GM12878 (cell line): ENCODE data around the gene BBC3. TPM values are rescaled to one million over a fixed set of nuclear protein-coding genes. Genes with fewer than 3 reads are reported as not detected.

Experiments used
- ATAC-seq: fragments of 200-7000 bp; cut with Tn5 transposase; 3 replicates; pipeline ENCODE4 v1.9.1; 2020; ENCODE audit warnings: mild to moderate bottlenecking, moderate library complexity
- BruUV-seq: library from RNA; stranded (reverse); fragments of 400-500 nt; replicated peaks from 2 replicates; lab custom pipeline; 2021; lab: Mats Ljungman, UMichigan
- CTCF ChIA-PET: fragments of 300-600 bp; sonication (Branson Sonifier 250); formaldehyde crosslinking; extraction: SDS; loops from one replicate; lab custom pipeline; 2021; ENCODE audit warnings: inconsistent platforms; lab: Yijun Ruan, JAX
- POLR2A ChIA-PET: fragments of 350-600 bp; formaldehyde crosslinking; extraction: SDS; loops from one replicate; lab custom pipeline; 2021; ENCODE audit warnings: inconsistent platforms; lab: Charles Lee
- RAD21 ChIA-PET: fragments of 300-600 bp; sonication (Branson Sonifier 250); formaldehyde crosslinking; loops from one replicate; lab custom pipeline; 2023; ENCODE audit warnings: antibody characterized with exemption; ENCODE audit not compliant: unreplicated experiment; lab: Charles Lee
- SMC1A ChIA-PET: fragments of 300-600 bp; sonication (Branson Sonifier 250); formaldehyde crosslinking; loops from one replicate; lab custom pipeline; 2023; ENCODE audit not compliant: unreplicated experiment, uncharacterized antibody; lab: Charles Lee
- DNase-seq: peaks from one replicate; pipeline ENCODE4 v3.0.0-alpha.2; 2011; ENCODE audit warnings: low read depth, low spot score
- FAIRE-seq: peaks from 3 replicates; lab custom pipeline; 2011; peaks lifted over from hg19 to GRCh38; lab: Jason Lieb, UNC
- H2AFZ ChIP-seq: 2 replicates; pipeline ENCODE4 v1.6.0; 2011; ENCODE audit warnings: low read depth, low read length, control low read depth; ENCODE audit not compliant: control insufficient read depth
- H3K27ac ChIP-seq: 2 replicates; pipeline ENCODE4 v1.5.1; 2011; ENCODE audit warnings: control low read depth; ENCODE audit not compliant: control insufficient read depth, insufficient read depth
- H3K27me3 ChIP-seq, 2 experiments: replicated peaks in 1 of 2; 2 replicates each; pipeline versions ENCODE4 v1.6.0 to v1.6.1; 2011; ENCODE audit warnings: low read length in 1 of 2; ENCODE audit not compliant: control insufficient read depth in 2 of 2, insufficient read depth in 2 of 2
- H3K36me3 ChIP-seq, 2 experiments: 2 replicates each; pipeline ENCODE4 v1.5.1; 2011; ENCODE audit warnings: low read length in 1 of 2; ENCODE audit not compliant: control insufficient read depth in 2 of 2, insufficient read depth in 2 of 2
- H3K4me1 ChIP-seq: 2 replicates; pipeline ENCODE4 v1.6.1; 2011; ENCODE audit warnings: mild to moderate bottlenecking, low read length, moderate library complexity, mixed read lengths; ENCODE audit not compliant: control insufficient read depth, insufficient read depth
- H3K4me2 ChIP-seq: 2 replicates; pipeline ENCODE4 v1.6.0; 2011; ENCODE audit warnings: control low read depth; ENCODE audit not compliant: control insufficient read depth, insufficient read depth
- H3K4me3 ChIP-seq: fragments of 200-600 bp; sonication (generic); 2 replicates; pipeline ENCODE4 v1.5.1; 2016
- H3K79me2 ChIP-seq: 2 replicates; pipeline ENCODE4 v1.6.0; 2011; ENCODE audit warnings: low read length; ENCODE audit not compliant: control insufficient read depth, insufficient read depth
- H3K9ac ChIP-seq: 2 replicates; pipeline ENCODE4 v1.8.0; 2011; ENCODE audit warnings: low read length, control low read depth, mixed read lengths; ENCODE audit not compliant: control insufficient read depth, insufficient read depth
- H3K9me3 ChIP-seq: replicated peaks from 3 replicates; pipeline ENCODE4 v1.5.1; 2011; ENCODE audit warnings: mild to moderate bottlenecking, low read length; ENCODE audit not compliant: control insufficient read depth, insufficient read depth
- H4K20me1 ChIP-seq: 2 replicates; pipeline ENCODE4 v1.6.0; 2011; ENCODE audit not compliant: control insufficient read depth, insufficient read depth
- HSF1 ChIP-seq: fragments of 150-350 bp; IDR thresholded peaks from 2 replicates; pipeline ENCODE4 v1.6.1; 2014; ENCODE audit warnings: mild to moderate bottlenecking, low read depth, low read length
- RAD51 ChIP-seq: fragments of 450-650 bp; IDR thresholded peaks from 2 replicates; pipeline ENCODE4 v1.6.1; 2016; ENCODE audit warnings: moderate library complexity, mild to moderate bottlenecking, inconsistent platforms
- RB1 ChIP-seq: fragments of 450-650 bp; formaldehyde crosslinking; IDR thresholded peaks from 2 replicates; pipeline ENCODE4 v1.6.1; 2017; ENCODE audit warnings: mild to moderate bottlenecking, borderline replicate concordance
- SMC3 ChIP-seq: IDR thresholded peaks from 2 replicates; pipeline ENCODE4 v1.6.1; 2011; ENCODE audit warnings: low read length, improper control_type of control experiment, borderline replicate concordance
- ZBTB33 ChIP-seq: fragments of 450-650 bp; IDR thresholded peaks from 2 replicates; pipeline ENCODE4 v1.6.1; 2017; ENCODE audit warnings: mild to moderate bottlenecking
- WGBS: methylation state at CpG from one replicate; pipeline ENCODE4 v1.1.6; 2016; ENCODE audit warnings: low lambda C conversion rate; ENCODE audit not compliant: insufficient replicate concordance, insufficient coverage; ENCODE audit errors: missing lambda C conversion rate; 5-methylcytosine and 5-hydroxymethylcytosine counted together
- in situ Hi-C: fragments of 300-500 bp; cut with MboI; formaldehyde crosslinking; loops from 9 replicates; pipeline ENCODE4 v1.14.3; 2018; ENCODE audit warnings: mixed read lengths
- intact Hi-C: fragments of 100-400 bp; cut with micrococcal nuclease; formaldehyde crosslinking; loops from one replicate; pipeline ENCODE4 v1.14.2; 2022; ENCODE audit not compliant: unreplicated experiment
- polyA plus RNA-seq, 11 experiments: library from polyadenylated mRNA; depleted of rRNA in 4 of 11; unstranded in 6 of 11; stranded (reverse) in 5 of 11; fragments of >200 nt; fragmentation: Nextera tagmentation in 4 of 11; fragmentation: Illumina TruSeq in 1 of 11; extraction: Ambion mirVana in 4 of 11; extraction: Trizol in 1 of 11; gene quantifications; 1 replicate in 1 of 11; 2 replicates in 10 of 11; pipeline versions ENCODE4 v1.2.1 to v1.2.3, GENCODE V29; 2011 to 2016; ENCODE audit warnings: inconsistent platforms in 2 of 11, missing spikeins in 2 of 11, low read depth in 1 of 11
- total RNA-seq, 4 experiments: library from RNA; depleted of rRNA in 3 of 4; stranded (reverse); fragments of >200 nt in 3 of 4; fragmentation: Illumina TruSeq in 1 of 4; extraction: Trizol in 1 of 4; gene quantifications; 2 replicates each; pipeline versions ENCODE4 v1.2.1 to v1.2.3, GENCODE V29; 2013 to 2021

BBC3 gene
- total and polyA plus RNA-seq, 10 of the 15 experiments (the other 5 are each of a cell fraction or from before 2014, with no cell fraction given), result 0.10 to 17.9 (median 7.5) TPM

GRCh38 chr19:47183601-47184000 lies 47.4 kb downstream of the BBC3 start:
- Histone ChIP-seq H3K27me3 (no peaks in the 10 kb centered on the region), H3K4me2 (no peak overlapping the region), H3K36me3 (peaks cover 5 to 20% of the 10 kb centered on the region in 2 experiments), H3K4me1 (peaks cover 19% of the 10 kb centered on the region), H3K4me3 (no peak overlapping the region), H3K9me3 (no peaks in the 10 kb centered on the region), H3K27ac (no peak overlapping the region), H3K79me2 (no peaks in the 10 kb centered on the region; the same call in none of the 2 replicates), H4K20me1 (no peaks in the 10 kb centered on the region), H2AFZ (no peak overlapping the region), H3K9ac (no peak overlapping the region)
- DNase-seq, result no peak
- intact Hi-C loops, result no loop called here
- SMC1A ChIA-PET, result no interaction called here
- 96% methylated on average over 2 of the region's 2 CpGs for WGBS
- RAD21 ChIA-PET, result no interaction called here
- POLR2A ChIA-PET, result no interaction called here
- ATAC-seq, result no peak
- BruUV-seq, result no TSS peak
- FAIRE-seq, result no peak
- in situ Hi-C loops, result no loop called here
- TF ChIP-seq SMC3 (no peak), RB1 (no peak), ZBTB33 (no peak), RAD51 (no peak), HSF1 (no peak)
- CTCF ChIA-PET, result interaction anchor here (0.5 to 1.6 kb wide), 2 partner anchors 21 to 171 kb away, joined by 3 read pairs; no protein-coding TSS in a partner anchor
